GM12892 (cell line): ENCODE data around the gene CALCOCO1.

ENCODE experiments used
- POLR2A ChIP-seq: IDR thresholded peaks from 2 replicates; pipeline ENCODE4 v1.6.1; 2011; ENCODE audit warnings: low read depth, low read length, control low read depth
- POLR2AphosphoS5 ChIP-seq: IDR thresholded peaks from 2 replicates; pipeline ENCODE4 v1.6.1; 2011; ENCODE audit warnings: low read depth, low read length, control low read depth
- TAF1 ChIP-seq: IDR thresholded peaks from 2 replicates; pipeline ENCODE4 v1.6.1; 2011; ENCODE audit warnings: low read depth, mild to moderate bottlenecking, control low read depth, low read length, borderline replicate concordance

GRCh38 chr12:53761306-53761705 is 34.1 kb upstream of the CALCOCO1 start:
- TF ChIP-seq POLR2AphosphoS5 (no peak), POLR2A (no peak), TAF1 (no peak)
